ENCODE data around the gene ZNF805.
"Not testable (repeated sequence)": the region's sequence is repeated elsewhere in the genome, so short reads cannot be mapped to it uniquely, and the experiment has no call there.

The ZNF805 gene

DNA sequence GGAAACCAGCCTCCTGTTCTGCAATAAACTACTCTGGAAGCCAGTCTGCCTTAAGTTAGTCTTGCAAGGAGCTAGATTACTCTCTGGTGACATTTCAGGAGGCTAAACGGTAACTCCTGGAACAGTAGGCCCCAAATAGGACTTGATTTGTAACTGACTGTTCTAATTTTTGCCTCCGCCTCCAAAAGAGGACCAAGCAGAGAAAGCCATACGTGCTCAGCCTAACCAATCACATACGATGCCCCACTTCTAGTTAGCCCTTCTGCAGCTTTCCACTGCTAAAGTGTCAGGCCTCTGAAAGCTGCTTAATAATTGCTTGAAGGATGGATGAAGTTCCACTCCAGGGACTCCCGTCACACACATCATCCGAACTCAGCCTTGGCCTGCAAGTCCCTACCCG lies 744 bp downstream of the ZNF805 start:
- DNase-seq (ENCODE audit: low read depth), result no peak
- TF ChIP-seq, protein P1, sequence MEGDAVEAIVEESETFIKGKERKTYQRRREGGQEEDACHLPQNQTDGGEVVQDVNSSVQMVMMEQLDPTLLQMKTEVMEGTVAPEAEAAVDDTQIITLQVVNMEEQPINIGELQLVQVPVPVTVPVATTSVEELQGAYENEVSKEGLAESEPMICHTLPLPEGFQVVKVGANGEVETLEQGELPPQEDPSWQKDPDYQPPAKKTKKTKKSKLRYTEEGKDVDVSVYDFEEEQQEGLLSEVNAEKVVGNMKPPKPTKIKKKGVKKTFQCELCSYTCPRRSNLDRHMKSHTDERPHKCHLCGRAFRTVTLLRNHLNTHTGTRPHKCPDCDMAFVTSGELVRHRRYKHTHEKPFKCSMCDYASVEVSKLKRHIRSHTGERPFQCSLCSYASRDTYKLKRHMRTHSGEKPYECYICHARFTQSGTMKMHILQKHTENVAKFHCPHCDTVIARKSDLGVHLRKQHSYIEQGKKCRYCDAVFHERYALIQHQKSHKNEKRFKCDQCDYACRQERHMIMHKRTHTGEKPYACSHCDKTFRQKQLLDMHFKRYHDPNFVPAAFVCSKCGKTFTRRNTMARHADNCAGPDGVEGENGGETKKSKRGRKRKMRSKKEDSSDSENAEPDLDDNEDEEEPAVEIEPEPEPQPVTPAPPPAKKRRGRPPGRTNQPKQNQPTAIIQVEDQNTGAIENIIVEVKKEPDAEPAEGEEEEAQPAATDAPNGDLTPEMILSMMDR (IDR thresholded peaks at IDR 0.05; ENCODE audit: control insufficient read depth, insufficient read depth, low read depth, low read length, missing control alignments), result no peak
- peak overlapping the region; percentile 90 for H3K4me3 ChIP-seq (ENCODE audit: control insufficient read depth, low read depth, low read length)

DNA sequence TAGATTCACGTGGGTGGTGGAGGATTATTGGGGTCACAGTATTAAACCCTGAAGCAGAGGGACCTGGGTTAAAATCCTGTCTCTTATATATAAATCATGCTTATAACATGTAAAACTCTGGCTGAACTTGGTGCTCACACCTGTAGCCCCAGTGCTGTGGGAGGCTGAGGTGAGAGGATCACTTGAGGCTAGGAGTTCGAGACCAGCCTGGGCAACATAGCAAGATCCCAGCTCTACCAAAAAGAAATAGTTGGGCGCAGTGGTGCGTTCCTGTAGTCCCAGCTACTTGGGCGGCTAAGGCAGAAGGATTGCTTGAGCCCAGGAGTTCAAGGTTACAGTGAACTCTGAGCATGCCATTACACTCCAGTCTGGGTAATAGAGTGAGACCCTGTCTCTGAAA lies 2.4 kb downstream of the ZNF805 start:
- no peak for DNase-seq (ENCODE audit: low read depth)
- TF ChIP-seq, protein P1 (IDR thresholded peaks at IDR 0.05; ENCODE audit: control insufficient read depth, insufficient read depth, low read depth, low read length, missing control alignments), result no peak

DNA sequence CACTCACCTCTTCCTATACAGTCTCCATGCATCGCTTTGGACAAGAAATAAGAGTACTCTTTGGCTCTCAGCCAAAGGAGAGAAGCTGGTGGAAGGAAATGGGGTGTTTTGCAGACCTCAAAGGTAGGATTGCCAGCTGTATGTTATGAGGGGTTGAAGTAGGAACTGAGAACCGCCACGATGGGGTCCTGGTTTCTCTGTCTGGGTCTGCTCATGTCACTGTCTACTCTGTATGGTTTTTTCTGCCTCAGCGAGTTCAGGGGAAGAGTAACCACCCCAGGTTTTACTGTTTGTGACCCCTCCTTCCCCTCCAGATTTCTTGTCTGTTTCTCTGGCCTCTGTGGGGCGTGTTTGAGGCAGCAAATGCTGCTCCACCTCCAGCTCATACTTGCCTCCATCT lies 4.1 kb downstream of the ZNF805 start:
- no peak overlapping the region for H3K4me3 ChIP-seq (ENCODE audit: control insufficient read depth, low read depth, low read length)
- TF ChIP-seq, protein P1 (IDR thresholded peaks at IDR 0.05; ENCODE audit: control insufficient read depth, insufficient read depth, low read depth, low read length, missing control alignments), result no peak
- DNase-seq (ENCODE audit: low read depth), result no peak

More for the DNA sequence above, 2.4 kb downstream of the ZNF805 start:
- H3K4me3 ChIP-seq (ENCODE audit: control insufficient read depth, low read depth, low read length), result no peak overlapping the region

DNA sequence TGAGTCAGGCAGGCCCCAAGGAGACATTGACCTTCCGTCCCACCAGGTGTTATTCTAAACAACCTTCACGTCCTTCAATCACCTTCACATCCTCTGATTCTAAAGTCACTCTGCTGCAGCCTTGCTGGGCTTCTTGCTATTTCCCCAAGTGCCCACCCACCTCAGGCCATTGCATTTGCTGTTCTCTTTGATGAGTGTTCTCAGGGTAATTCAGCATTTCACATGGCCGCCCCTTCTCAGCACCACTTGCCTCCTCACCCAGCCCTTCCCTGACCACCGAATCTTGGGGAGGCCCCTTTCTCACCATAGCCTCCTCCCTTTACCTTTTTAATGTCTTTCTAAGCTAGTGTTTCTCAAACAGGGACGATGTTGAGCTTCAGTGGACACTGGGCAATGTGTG lies 4.6 kb downstream of the ZNF805 start:
- H3K4me3 ChIP-seq (ENCODE audit: control insufficient read depth, low read depth, low read length), result no peak overlapping the region
- no peak for DNase-seq (ENCODE audit: low read depth)
- TF ChIP-seq, protein P1 (IDR thresholded peaks at IDR 0.05; ENCODE audit: control insufficient read depth, insufficient read depth, low read depth, low read length, missing control alignments), result no peak

DNA sequence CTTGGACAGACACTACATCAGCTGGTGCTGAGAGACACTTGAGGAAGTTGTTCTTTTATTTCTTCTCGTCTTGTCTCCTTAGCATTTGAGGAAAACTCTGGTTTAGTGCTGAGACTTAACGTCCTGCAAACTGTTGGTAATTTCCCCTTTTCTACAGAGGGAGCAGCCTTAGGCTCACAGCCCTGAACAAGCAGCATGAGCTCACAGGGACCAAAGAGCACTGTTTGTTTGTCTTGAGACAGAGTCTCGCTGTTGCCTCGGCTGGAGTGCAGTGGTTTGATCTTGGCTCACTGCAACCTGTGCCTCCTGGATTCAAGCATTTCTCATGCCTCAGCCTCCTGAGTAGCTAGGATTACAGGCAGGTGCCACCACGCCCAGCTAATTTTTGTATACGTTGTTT lies 5.5 kb downstream of the ZNF805 start:
- no peak overlapping the region for H3K4me3 ChIP-seq (ENCODE audit: control insufficient read depth, low read depth, low read length)
- TF ChIP-seq, protein P1 (IDR thresholded peaks at IDR 0.05; ENCODE audit: control insufficient read depth, insufficient read depth, low read depth, low read length, missing control alignments), result no peak

DNA sequence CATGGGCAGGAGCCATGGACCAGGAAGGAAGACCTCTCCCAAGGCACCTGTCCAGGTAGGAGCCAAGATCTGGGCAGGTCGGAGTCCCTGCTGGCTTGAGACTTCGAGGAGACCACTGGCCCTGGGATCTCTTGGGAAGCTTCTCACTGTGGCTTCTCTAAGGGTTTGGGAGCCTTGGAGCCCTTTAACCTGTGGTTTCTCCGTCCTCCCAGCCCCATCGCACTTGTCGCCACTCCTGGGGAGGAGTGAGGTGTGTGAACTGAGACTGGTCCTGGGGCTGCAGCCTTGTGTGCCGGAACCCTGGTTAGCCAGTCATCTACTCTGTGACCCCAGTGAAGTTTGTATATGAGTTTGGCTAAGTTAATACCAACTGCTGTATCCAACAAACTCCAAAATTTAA lies 8.2 kb downstream of the ZNF805 start:
- DNase-seq (ENCODE audit: low read depth), result no peak
- H3K4me3 ChIP-seq (ENCODE audit: control insufficient read depth, low read depth, low read length), result no peak overlapping the region
- TF ChIP-seq, protein P1 (IDR thresholded peaks at IDR 0.05; ENCODE audit: control insufficient read depth, insufficient read depth, low read depth, low read length, missing control alignments), result no peak

More for the DNA sequence above, 5.5 kb downstream of the ZNF805 start:
- no peak for DNase-seq (ENCODE audit: low read depth)

DNA sequence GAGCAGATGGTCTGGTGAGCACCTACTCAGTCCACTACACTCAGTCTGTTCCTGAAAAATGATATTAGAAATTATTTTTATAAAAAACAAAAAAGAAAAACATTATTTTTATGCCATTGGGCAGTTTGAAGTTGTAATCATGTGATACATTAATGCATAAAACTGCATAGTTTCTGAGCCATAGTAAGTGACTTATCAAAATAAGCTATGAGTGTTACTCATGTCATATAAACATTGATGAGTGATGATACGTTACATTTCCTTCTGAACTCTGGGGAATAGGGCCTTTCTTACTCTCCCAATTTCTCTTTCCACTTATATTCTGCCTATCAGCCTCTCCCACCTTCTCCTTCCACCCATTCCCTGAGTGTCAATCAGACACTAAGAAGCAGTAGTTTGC lies 8.9 kb downstream of the ZNF805 start:
- H3K4me3 ChIP-seq (ENCODE audit: control insufficient read depth, low read depth, low read length), result no peak overlapping the region
- DNase-seq (ENCODE audit: low read depth), result no peak
- TF ChIP-seq, protein P1 (IDR thresholded peaks at IDR 0.05; ENCODE audit: control insufficient read depth, insufficient read depth, low read depth, low read length, missing control alignments), result no peak

DNA sequence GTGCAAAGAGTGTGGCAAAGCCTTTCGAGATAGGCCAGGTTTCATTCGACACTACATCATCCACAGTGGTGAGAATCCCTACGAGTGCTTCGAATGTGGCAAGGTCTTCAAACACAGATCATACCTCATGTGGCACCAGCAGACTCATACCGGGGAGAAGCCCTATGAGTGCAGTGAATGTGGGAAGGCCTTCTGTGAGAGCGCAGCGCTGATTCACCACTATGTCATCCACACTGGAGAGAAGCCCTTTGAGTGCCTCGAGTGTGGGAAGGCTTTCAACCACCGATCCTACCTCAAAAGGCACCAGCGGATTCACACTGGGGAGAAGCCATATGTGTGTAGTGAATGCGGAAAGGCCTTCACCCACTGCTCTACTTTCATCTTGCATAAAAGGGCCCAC lies 13.3 kb downstream of the ZNF805 start:
- not testable (repeated sequence) for DNase-seq (ENCODE audit: low read depth); H3K4me3 ChIP-seq (ENCODE audit: control insufficient read depth, low read depth, low read length)

Data from AG09309 (cell line).